Calu3 (cell line): Measurements from ENCODE around the gene XRCC4. TPM values are rescaled to one million over a fixed set of nuclear protein-coding genes. Genes with fewer than 3 reads are reported as not detected.
A peak's percentile ranks its signal among the peaks of the same experiment; 100 is the strongest.
"Not testable (repeated sequence)": the region's sequence is repeated elsewhere in the genome, so short reads cannot be mapped to it uniquely, and the experiment has no call there.

ENCODE experiments used
- BruUV-seq: library from RNA; stranded (reverse); fragments of 400-500 nt; replicated peaks from 2 replicates; lab custom pipeline; 2021; lab: Mats Ljungman, UMichigan
- CTCF ChIA-PET: fragments of 300-600 bp; sonication (Branson Sonifier 250); formaldehyde crosslinking; loops from one replicate; lab custom pipeline; 2022; ENCODE audit warnings: antibody characterized with exemption; lab: Charles Lee
- DNase-seq: peaks from one replicate; pipeline ENCODE4 v3.0.0; 2022
- H3K27ac Mint-ChIP-seq: one replicate; pipeline ENCODE4 v1.8.0; 2022; ENCODE audit warnings: mixed read lengths; ENCODE audit not compliant: unreplicated experiment
- H3K27me3 Mint-ChIP-seq: one replicate; pipeline ENCODE4 v1.8.0; 2022; ENCODE audit warnings: mixed read lengths; ENCODE audit not compliant: unreplicated experiment
- H3K36me3 Mint-ChIP-seq: one replicate; pipeline ENCODE4 v1.8.0; 2022; ENCODE audit warnings: mild to moderate bottlenecking, moderate library complexity, mixed read lengths; ENCODE audit not compliant: insufficient read depth, unreplicated experiment
- H3K4me1 Mint-ChIP-seq: one replicate; pipeline ENCODE4 v1.8.0; 2022; ENCODE audit warnings: mild to moderate bottlenecking, low read depth, mixed read lengths; ENCODE audit not compliant: unreplicated experiment
- H3K4me3 Mint-ChIP-seq: one replicate; pipeline ENCODE4 v1.8.0; 2022; ENCODE audit warnings: mild to moderate bottlenecking, low read depth, moderate library complexity, mixed read lengths; ENCODE audit not compliant: unreplicated experiment
- H3K9me3 Mint-ChIP-seq: one replicate; pipeline ENCODE4 v1.8.0; 2022; ENCODE audit warnings: low read depth, mixed read lengths; ENCODE audit not compliant: unreplicated experiment
- CTCF ChIP-seq: fragments of 200-600 bp; IDR thresholded peaks from one replicate; pipeline ENCODE4 v1.8.0; 2022; ENCODE audit warnings: antibody characterized with exemption; ENCODE audit not compliant: unreplicated experiment
- intact Hi-C: fragments of 100-400 bp; cut with micrococcal nuclease; formaldehyde crosslinking; loops from one replicate; pipeline ENCODE4 v1.10.0; 2022; ENCODE audit not compliant: unreplicated experiment
- total RNA-seq: library from RNA; stranded (reverse); gene quantifications from 2 replicates; pipeline ENCODE4 v1.2.3, GENCODE V29; 2022

XRCC4 gene
- total RNA-seq, 1 experiment from 2014 or later = 25.5 TPM

- Mint-ChIP-seq H3K27me3 (no peaks in the 10 kb centered on the region), H3K4me3 (no peak overlapping the region), H3K36me3 (no peaks in the 10 kb centered on the region), H3K27ac (no peak overlapping the region), H3K4me1 (no peaks in the 10 kb centered on the region), H3K9me3 (no peaks in the 10 kb centered on the region)
- CTCF ChIA-PET = interaction anchor here (0.6 kb wide), 1 partner anchor 596 kb away, joined by 3 read pairs; no protein-coding TSS in a partner anchor
- TF ChIP-seq CTCF = no peak
- no TSS peak for BruUV-seq
- DNase-seq = no peak
- intact Hi-C loops = no loop called here
These were observed 177.9 kb downstream of the XRCC4 start for GRCh38 chr5:83255268-83255667.

- DNase-seq = no peak
- no peaks in the 10 kb centered on the region for H3K9me3 Mint-ChIP-seq
- no TSS peak for BruUV-seq
- H3K4me3 Mint-ChIP-seq = no peak overlapping the region
- H3K27ac Mint-ChIP-seq = no peak overlapping the region
- CTCF ChIA-PET = no interaction called here
- TF ChIP-seq CTCF = no peak
- H3K36me3 Mint-ChIP-seq = no peaks in the 10 kb centered on the region
- intact Hi-C loops = no loop called here
- no peaks in the 10 kb centered on the region for H3K4me1 Mint-ChIP-seq
- no peaks in the 10 kb centered on the region for H3K27me3 Mint-ChIP-seq
These were observed 178.9 kb downstream of the XRCC4 start for GRCh38 chr5:83256091-83256780.

- BruUV-seq, H3K9me3 Mint-ChIP-seq, H3K27me3 Mint-ChIP-seq, CTCF ChIA-PET, H3K4me3 Mint-ChIP-seq, H3K27ac Mint-ChIP-seq, DNase-seq, H3K36me3 Mint-ChIP-seq, intact Hi-C loops, H3K4me1 Mint-ChIP-seq: not testable (repeated sequence)
These were observed 180.3 kb downstream of the XRCC4 start for GRCh38 chr5:83257684-83258083.

GRCh38 chr5:83265318-83265717 is 188.0 kb downstream of the XRCC4 start:
- no TSS peak for BruUV-seq

More at GRCh38 chr5:83265318-83265717, 188.0 kb downstream of the XRCC4 start:
- intact Hi-C loops = loop anchor here (5.0 kb wide), 1 partner anchor 168 kb away; no protein-coding TSS in a partner anchor
- H3K27ac Mint-ChIP-seq = no peak overlapping the region
- no peak for TF ChIP-seq CTCF
- no peaks in the 10 kb centered on the region for H3K36me3 Mint-ChIP-seq
- H3K4me1 Mint-ChIP-seq = no peaks in the 10 kb centered on the region
- no peak overlapping the region for H3K4me3 Mint-ChIP-seq
- CTCF ChIA-PET = interaction anchor here (0.8 kb wide), 1 partner anchor 89 kb away, joined by 3 read pairs; no protein-coding TSS in a partner anchor
- H3K27me3 Mint-ChIP-seq = peaks cover 29% of the 10 kb centered on the region
- DNase-seq = peak; percentile 72
- no peaks in the 10 kb centered on the region for H3K9me3 Mint-ChIP-seq
